OCI-LY7 (cell line): Measurements from ENCODE around the gene NAB1.

ENCODE experiments used
- CTCF ChIP-seq: fragments of 200-600 bp; sonication (generic); conservative IDR thresholded peaks from 2 replicates; pipeline ENCODE4 v1.5.1; 2014; ENCODE audit warnings: mild to moderate bottlenecking, antibody characterized with exemption, low read length, moderate library complexity, mixed read lengths
- EZH2phosphoT487 ChIP-seq: fragments of 200-600 bp; sonication (generic); IDR thresholded peaks from 2 replicates; pipeline ENCODE4 v1.6.1; 2018; ENCODE audit warnings: low read depth, borderline replicate concordance, mild to moderate bottlenecking, mixed run types, antibody characterized with exemption, low read length, moderate library complexity, mixed read lengths

GRCh38 chr2:190716176-190716807 is 67.4 kb downstream of the NAB1 start:
- TF ChIP-seq CTCF (no peak), EZH2phosphoT487 (no peak)
